ENCODE data around the gene DUOXA1.
"Not testable (repeated sequence)": the region's sequence is repeated elsewhere in the genome, so short reads cannot be mapped to it uniquely, and the experiment has no call there.

The DUOXA1 gene

DNA sequence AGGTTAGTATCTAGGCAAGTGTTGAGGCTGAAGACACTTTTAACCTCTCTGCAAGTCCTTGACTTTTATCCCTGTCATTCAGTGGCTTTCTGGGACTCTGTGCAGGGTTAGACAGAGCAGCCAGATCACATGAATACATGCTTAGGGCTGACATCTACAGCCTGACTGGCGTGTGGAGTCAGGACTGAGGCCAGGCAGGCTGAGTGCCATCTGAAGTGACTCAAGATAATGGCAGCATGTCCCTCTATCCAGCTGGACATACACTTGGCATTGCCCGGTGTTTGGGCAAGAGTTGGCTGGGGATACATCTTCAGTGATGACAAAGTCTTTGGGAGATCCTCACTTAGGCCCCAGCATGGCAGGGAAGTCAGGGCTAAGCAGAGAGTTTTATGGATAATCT lies 38.1 kb downstream of the DUOXA1 start:
- H3K27ac Mint-ChIP-seq, result no peak overlapping the region
- H3K4me1 Mint-ChIP-seq, result no peaks in the 10 kb centered on the region
- no peak for DNase-seq
- CTCF ChIA-PET, result interaction anchor here (1.4 kb wide), 1 partner anchor 27 kb away, joined by 6 read pairs; no protein-coding TSS in a partner anchor
- no peaks in the 10 kb centered on the region for H3K9me3 Mint-ChIP-seq
- peaks cover 33% of the 10 kb centered on the region for H3K27me3 Mint-ChIP-seq
- H3K36me3 Mint-ChIP-seq, result no peaks in the 10 kb centered on the region
- no peak overlapping the region for H3K4me3 Mint-ChIP-seq

DNA sequence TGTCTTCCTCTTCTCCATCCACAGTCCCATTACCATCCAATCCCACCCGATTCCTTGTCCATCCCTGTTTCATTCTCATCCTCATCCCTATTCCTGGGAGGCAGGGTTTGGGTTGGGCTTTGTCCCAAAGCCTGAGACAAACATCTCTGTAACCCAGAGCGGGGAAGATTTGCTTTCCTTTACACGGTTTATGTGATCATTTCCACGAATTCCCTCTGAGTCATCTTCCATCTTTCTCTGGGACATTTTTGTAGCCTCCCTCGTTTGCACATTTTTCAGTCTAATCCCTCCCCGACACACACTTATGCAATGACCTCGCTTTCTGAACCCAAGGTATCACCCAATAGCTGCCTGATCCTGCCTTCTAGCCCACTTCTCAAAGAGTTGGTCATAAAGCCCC lies 38.5 kb downstream of the DUOXA1 start:
- no peaks in the 10 kb centered on the region for H3K9me3 Mint-ChIP-seq
- H3K27me3 Mint-ChIP-seq, result peaks cover 33% of the 10 kb centered on the region
- no peaks in the 10 kb centered on the region for H3K4me1 Mint-ChIP-seq
- no peak overlapping the region for H3K27ac Mint-ChIP-seq
- CTCF ChIA-PET, result no interaction called here
- DNase-seq, result no peak
- H3K36me3 Mint-ChIP-seq, result no peaks in the 10 kb centered on the region
- H3K4me3 Mint-ChIP-seq, result no peak overlapping the region

- H3K36me3 Mint-ChIP-seq, result no peaks in the 10 kb centered on the region
- no peak overlapping the region for H3K4me3 Mint-ChIP-seq
- H3K9me3 Mint-ChIP-seq, result no peaks in the 10 kb centered on the region
- H3K4me1 Mint-ChIP-seq, result no peaks in the 10 kb centered on the region
- H3K27me3 Mint-ChIP-seq, result peaks cover 37% of the 10 kb centered on the region
- CTCF ChIA-PET, result no interaction called here
- H3K27ac Mint-ChIP-seq, result no peak overlapping the region
- DNase-seq, result no peak
Measured at GRCh38 chr15:45089712-45090373, 39.8 kb downstream of the DUOXA1 start.

- no peaks in the 10 kb centered on the region for H3K36me3 Mint-ChIP-seq
- no peaks in the 10 kb centered on the region for H3K4me1 Mint-ChIP-seq
- peaks cover 37% of the 10 kb centered on the region for H3K27me3 Mint-ChIP-seq
- no peaks in the 10 kb centered on the region for H3K9me3 Mint-ChIP-seq
- no peak overlapping the region for H3K4me3 Mint-ChIP-seq
- CTCF ChIA-PET, result no interaction called here
- no peak overlapping the region for H3K27ac Mint-ChIP-seq
- no peak for DNase-seq
Measured at GRCh38 chr15:45088801-45089711, 40.6 kb downstream of the DUOXA1 start.

- CTCF ChIA-PET, result interaction anchor here (2.0 kb wide), 1 partner anchor 31 kb away, joined by 6 read pairs; no protein-coding TSS in a partner anchor
- Mint-ChIP-seq H3K27me3 (peaks cover 33% of the 10 kb centered on the region), H3K9me3 (no peaks in the 10 kb centered on the region), H3K4me3 (no peak overlapping the region), H3K36me3 (no peaks in the 10 kb centered on the region), H3K4me1 (no peaks in the 10 kb centered on the region), H3K27ac (no peak overlapping the region)
- DNase-seq, result no peak
Measured at GRCh38 chr15:45087513-45087912, 42.2 kb downstream of the DUOXA1 start.

DNA sequence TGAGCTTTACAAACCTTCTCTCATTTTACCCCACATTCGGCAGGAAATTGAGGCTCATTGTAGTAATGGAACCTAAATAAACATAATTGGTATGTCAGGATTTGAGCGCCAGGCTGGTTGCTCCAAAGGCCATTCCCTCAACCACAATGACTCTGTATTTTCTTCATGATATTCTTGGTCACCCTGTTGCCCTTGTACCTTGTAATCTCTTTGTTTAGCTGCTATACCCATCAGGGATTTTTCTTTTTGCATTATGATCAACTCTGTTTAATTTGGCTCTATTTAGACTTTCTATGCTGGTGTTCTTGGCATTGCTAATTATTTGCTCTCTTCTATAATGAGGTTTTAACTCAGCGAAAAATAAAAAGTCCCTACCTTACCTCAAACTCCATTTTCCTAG lies 45.5 kb downstream of the DUOXA1 start:
- no peaks in the 10 kb centered on the region for H3K36me3 Mint-ChIP-seq
- H3K4me1 Mint-ChIP-seq, result no peaks in the 10 kb centered on the region
- H3K27me3 Mint-ChIP-seq, result peaks cover 32% of the 10 kb centered on the region
- no peaks in the 10 kb centered on the region for H3K9me3 Mint-ChIP-seq
- DNase-seq, result no peak
- CTCF ChIA-PET, result no interaction called here
- H3K4me3 Mint-ChIP-seq, result no peak overlapping the region
- no peak overlapping the region for H3K27ac Mint-ChIP-seq

- no peak overlapping the region for H3K4me3 Mint-ChIP-seq
- no peaks in the 10 kb centered on the region for H3K36me3 Mint-ChIP-seq
- CTCF ChIA-PET, result interaction anchor here (1.6 kb wide), 1 partner anchor 27 kb away, joined by 3 read pairs; no protein-coding TSS in a partner anchor
- H3K4me1 Mint-ChIP-seq, result no peaks in the 10 kb centered on the region
- no peaks in the 10 kb centered on the region for H3K9me3 Mint-ChIP-seq
- peaks cover 24% of the 10 kb centered on the region for H3K27me3 Mint-ChIP-seq
- H3K27ac Mint-ChIP-seq, result no peak overlapping the region
- DNase-seq, result no peak
Measured at GRCh38 chr15:45083223-45083622, 46.5 kb downstream of the DUOXA1 start.

DNA sequence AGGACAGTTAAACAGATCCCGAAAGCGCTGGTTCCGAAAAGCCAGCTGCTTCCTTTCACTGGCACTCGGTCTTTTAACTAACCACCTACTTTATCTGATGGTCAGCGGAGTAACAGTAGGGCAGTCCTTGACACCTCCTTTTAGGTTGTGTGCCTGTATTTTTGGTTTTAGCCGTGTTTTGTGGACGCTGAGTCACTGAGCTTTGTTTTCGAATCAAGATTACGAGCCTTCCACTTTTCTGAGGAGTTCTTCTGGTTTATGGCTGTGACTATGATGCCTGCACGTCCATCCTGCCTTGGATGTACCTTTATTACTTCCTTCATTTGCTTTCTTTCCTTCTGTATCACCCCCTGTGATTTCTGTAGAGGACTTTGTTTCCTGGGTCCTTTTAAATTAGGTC lies 47.3 kb downstream of the DUOXA1 start:
- not testable (repeated sequence) for DNase-seq, H3K9me3 Mint-ChIP-seq, H3K4me1 Mint-ChIP-seq, H3K4me3 Mint-ChIP-seq, H3K27ac Mint-ChIP-seq, H3K36me3 Mint-ChIP-seq
- peaks cover 27% of the 10 kb centered on the region for H3K27me3 Mint-ChIP-seq
- CTCF ChIA-PET, result interaction anchor here (1.6 kb wide), 1 partner anchor 28 kb away, joined by 3 read pairs; no protein-coding TSS in a partner anchor

DNA sequence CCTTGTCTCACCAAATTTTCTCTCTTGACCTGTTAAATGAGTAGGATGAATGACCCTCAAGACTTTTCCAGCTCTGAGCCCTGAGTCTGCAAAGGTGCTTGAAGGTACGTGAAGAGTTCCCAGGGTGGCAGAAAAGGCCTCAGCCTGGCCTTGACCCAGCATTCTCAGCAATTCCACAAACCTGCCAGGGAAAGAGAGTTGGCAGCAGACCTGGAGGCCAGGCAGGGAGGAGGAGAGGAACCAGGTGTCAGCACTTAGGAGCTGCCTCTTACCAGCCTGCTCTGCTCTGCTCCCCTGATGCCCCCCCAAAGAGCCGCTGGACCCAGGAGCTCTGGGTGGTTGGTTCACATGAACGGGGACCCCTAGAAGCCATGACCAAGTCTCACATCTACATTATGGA lies 49.1 kb downstream of the DUOXA1 start:
- H3K4me3 Mint-ChIP-seq, H3K36me3 Mint-ChIP-seq, H3K9me3 Mint-ChIP-seq, H3K4me1 Mint-ChIP-seq, CTCF ChIA-PET, H3K27ac Mint-ChIP-seq, DNase-seq: not testable (repeated sequence)
- H3K27me3 Mint-ChIP-seq, result peaks cover 21% of the 10 kb centered on the region

GRCh38 chr15:45079628-45080246 lies 49.9 kb downstream of the DUOXA1 start:
- not testable (repeated sequence) for H3K36me3 Mint-ChIP-seq, H3K27ac Mint-ChIP-seq, H3K9me3 Mint-ChIP-seq, H3K4me3 Mint-ChIP-seq, DNase-seq, H3K4me1 Mint-ChIP-seq
- CTCF ChIA-PET, result interaction anchor here (0.6 kb wide), 1 partner anchor 237 kb away, joined by 3 read pairs; no protein-coding TSS in a partner anchor
- H3K27me3 Mint-ChIP-seq, result peaks cover 18% of the 10 kb centered on the region

GRCh38 chr15:45079201-45079600 lies 50.5 kb downstream of the DUOXA1 start:
- not testable (repeated sequence) for H3K27ac Mint-ChIP-seq
- CTCF ChIA-PET, result interaction anchor here (0.6 kb wide), 1 partner anchor 237 kb away, joined by 3 read pairs; no protein-coding TSS in a partner anchor

GRCh38 chr15:45077391-45077790 lies 52.3 kb downstream of the DUOXA1 start:
- DNase-seq, CTCF ChIA-PET, H3K4me3 Mint-ChIP-seq, H3K9me3 Mint-ChIP-seq, H3K4me1 Mint-ChIP-seq, H3K36me3 Mint-ChIP-seq, H3K27ac Mint-ChIP-seq: not testable (repeated sequence)
- peaks cover 13% of the 10 kb centered on the region for H3K27me3 Mint-ChIP-seq

More at GRCh38 chr15:45079201-45079600, 50.5 kb downstream of the DUOXA1 start:
- DNase-seq, H3K4me3 Mint-ChIP-seq, H3K4me1 Mint-ChIP-seq, H3K9me3 Mint-ChIP-seq, H3K36me3 Mint-ChIP-seq: not testable (repeated sequence)
- H3K27me3 Mint-ChIP-seq, result peaks cover 18% of the 10 kb centered on the region

GRCh38 chr15:45075440-45076320 lies 54.0 kb downstream of the DUOXA1 start:
- DNase-seq, CTCF ChIA-PET, H3K27ac Mint-ChIP-seq, H3K4me1 Mint-ChIP-seq, H3K4me3 Mint-ChIP-seq, H3K36me3 Mint-ChIP-seq, H3K27me3 Mint-ChIP-seq, H3K9me3 Mint-ChIP-seq: not testable (repeated sequence)

DNA sequence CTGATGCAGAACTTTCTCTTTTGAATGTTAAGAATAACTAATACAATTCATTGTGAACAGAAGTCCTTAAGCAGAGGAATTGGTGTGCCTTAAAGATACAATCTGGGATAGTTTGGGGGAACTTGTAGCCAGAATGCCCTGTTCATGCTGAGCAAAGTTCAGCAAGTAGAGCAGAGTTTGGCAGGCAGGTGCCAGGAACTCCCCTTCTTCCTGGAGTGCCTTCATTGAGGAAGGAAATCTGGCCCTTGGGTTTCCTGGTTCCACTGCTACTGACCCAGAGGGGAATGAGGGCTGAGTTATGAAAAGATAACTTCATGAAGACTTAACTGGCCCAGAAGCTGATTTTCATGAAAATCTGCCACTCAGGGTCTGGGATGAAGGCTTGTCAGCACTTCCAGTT lies 56.1 kb downstream of the DUOXA1 start:
- H3K4me1 Mint-ChIP-seq, DNase-seq, H3K4me3 Mint-ChIP-seq, H3K9me3 Mint-ChIP-seq, H3K27ac Mint-ChIP-seq, CTCF ChIA-PET, H3K36me3 Mint-ChIP-seq, H3K27me3 Mint-ChIP-seq: not testable (repeated sequence)

Measured in activated naive CD4-positive, alpha-beta T cell treated with anti-CD3 and anti-CD28 coated beads, Interleukin-2, amount 10 ng/mL, durations not matched to agents 7 days and 5 days (primary cell).